ENCODE data around the gene HRCT1.

DNA sequence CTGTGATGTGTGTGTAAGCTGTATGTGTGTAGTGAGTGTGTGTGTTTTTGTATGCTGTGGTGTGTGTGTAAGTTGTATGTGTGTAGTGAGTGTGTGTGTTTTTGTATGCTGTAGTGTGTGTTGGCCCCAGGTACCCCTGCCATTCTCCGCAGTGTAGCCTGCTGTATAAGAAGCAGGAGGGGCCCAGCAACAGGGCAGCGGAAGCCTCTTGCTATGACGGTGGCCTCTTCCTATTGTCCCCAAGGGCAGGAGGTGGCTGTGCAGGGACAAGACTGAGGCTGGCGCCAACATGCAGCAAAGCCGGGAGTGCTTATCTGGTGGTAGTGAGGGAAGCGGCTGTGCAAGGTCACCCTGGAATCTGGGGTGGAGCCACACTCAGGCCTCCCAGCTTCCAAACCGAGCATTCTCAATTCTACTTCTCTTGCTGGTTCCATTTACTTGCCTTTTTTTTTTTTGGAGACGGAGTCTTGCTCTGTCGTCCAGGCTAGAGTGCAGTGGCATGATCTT, 8.4 kb downstream of the HRCT1 start:
- TF ChIP-seq POLR2A (IDR thresholded peaks at IDR 0.05; ENCODE audit: low read depth, low read length) = no peak
- TF ChIP-seq POLR2AphosphoS5 (IDR thresholded peaks at IDR 0.05; ENCODE audit: low read depth, low read length) = no peak
- no peak for TF ChIP-seq TAF1 (IDR thresholded peaks at IDR 0.05; ENCODE audit: borderline replicate concordance, low read depth, low read length)

Measured in GM12892 (cell line).